ENCODE measurements around the gene SCEL.

GRCh38 chr13:77528834-77529500 lies 6.5 kb upstream of the SCEL start:
- TF ChIP-seq, protein P1, sequence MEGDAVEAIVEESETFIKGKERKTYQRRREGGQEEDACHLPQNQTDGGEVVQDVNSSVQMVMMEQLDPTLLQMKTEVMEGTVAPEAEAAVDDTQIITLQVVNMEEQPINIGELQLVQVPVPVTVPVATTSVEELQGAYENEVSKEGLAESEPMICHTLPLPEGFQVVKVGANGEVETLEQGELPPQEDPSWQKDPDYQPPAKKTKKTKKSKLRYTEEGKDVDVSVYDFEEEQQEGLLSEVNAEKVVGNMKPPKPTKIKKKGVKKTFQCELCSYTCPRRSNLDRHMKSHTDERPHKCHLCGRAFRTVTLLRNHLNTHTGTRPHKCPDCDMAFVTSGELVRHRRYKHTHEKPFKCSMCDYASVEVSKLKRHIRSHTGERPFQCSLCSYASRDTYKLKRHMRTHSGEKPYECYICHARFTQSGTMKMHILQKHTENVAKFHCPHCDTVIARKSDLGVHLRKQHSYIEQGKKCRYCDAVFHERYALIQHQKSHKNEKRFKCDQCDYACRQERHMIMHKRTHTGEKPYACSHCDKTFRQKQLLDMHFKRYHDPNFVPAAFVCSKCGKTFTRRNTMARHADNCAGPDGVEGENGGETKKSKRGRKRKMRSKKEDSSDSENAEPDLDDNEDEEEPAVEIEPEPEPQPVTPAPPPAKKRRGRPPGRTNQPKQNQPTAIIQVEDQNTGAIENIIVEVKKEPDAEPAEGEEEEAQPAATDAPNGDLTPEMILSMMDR (IDR thresholded peaks at IDR 0.05 in 4 of 5, conservative IDR thresholded peaks at IDR 0.05 in 1 of 5) = no peak
- TF ChIP-seq POLR2A (IDR thresholded peaks at IDR 0.05) = no peak

Data from gastrocnemius medialis (tissue), 4 donors.